ENCODE results near the gene ARHGEF28.

GRCh38 chr5:73745836-73746235 is 119.8 kb downstream of the ARHGEF28 start:
- no peak for TF ChIP-seq POLR2A (IDR thresholded peaks at IDR 0.05)
- TF ChIP-seq, protein P1, sequence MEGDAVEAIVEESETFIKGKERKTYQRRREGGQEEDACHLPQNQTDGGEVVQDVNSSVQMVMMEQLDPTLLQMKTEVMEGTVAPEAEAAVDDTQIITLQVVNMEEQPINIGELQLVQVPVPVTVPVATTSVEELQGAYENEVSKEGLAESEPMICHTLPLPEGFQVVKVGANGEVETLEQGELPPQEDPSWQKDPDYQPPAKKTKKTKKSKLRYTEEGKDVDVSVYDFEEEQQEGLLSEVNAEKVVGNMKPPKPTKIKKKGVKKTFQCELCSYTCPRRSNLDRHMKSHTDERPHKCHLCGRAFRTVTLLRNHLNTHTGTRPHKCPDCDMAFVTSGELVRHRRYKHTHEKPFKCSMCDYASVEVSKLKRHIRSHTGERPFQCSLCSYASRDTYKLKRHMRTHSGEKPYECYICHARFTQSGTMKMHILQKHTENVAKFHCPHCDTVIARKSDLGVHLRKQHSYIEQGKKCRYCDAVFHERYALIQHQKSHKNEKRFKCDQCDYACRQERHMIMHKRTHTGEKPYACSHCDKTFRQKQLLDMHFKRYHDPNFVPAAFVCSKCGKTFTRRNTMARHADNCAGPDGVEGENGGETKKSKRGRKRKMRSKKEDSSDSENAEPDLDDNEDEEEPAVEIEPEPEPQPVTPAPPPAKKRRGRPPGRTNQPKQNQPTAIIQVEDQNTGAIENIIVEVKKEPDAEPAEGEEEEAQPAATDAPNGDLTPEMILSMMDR (IDR thresholded peaks at IDR 0.05): no peak
